SK-N-MC (cell line): ENCODE measurements around the gene ME3.

ENCODE experiments used
- EZH2 ChIP-seq: fragments of 200-600 bp; sonication (generic); IDR thresholded peaks from one replicate; pipeline ENCODE4 v1.6.1; 2017; ENCODE audit warnings: antibody characterized with exemption
- FOXP2 ChIP-seq: optimal IDR thresholded peaks from 2 replicates; pipeline ENCODE3; 2011; ENCODE audit warnings: mild to moderate bottlenecking, moderate library complexity; ENCODE audit not compliant: insufficient read depth; ENCODE audit errors: extremely low read length, control extremely low read depth
- POLR2AphosphoS5 ChIP-seq: IDR thresholded peaks from 2 replicates; pipeline ENCODE4 v1.6.1; 2012; ENCODE audit warnings: mild to moderate bottlenecking, low read depth, low read length, borderline replicate concordance

DNA sequence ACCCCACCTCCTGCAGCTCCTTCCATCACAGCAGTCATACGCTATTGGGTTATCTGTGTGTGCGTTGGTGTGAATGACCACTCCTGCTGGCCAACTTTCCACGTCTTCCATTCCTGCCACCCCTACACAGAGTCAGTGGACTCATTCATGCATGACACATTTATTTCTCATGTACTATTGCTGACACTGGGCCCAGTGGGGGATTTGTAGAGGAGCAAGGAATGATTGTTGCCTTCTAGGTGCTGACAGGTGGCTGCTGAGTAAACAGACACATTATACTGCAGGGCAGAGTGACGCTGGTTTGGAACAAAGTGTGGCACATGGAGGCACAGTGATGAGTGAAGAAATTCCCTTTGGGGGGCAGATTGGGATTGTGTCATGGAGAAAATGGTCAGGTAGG is 183.9 kb downstream of the ME3 start:
- TF ChIP-seq EZH2 (no peak), POLR2AphosphoS5 (no peak), FOXP2 (no peak)
